ENCODE results near the gene DRAP1. TPM values are rescaled to one million over a fixed set of nuclear protein-coding genes. Genes with fewer than 3 reads are reported as not detected.

The DRAP1 gene
- total and polyA plus RNA-seq, 2 experiments from 2014 or later: 121 to 294 TPM

DNA sequence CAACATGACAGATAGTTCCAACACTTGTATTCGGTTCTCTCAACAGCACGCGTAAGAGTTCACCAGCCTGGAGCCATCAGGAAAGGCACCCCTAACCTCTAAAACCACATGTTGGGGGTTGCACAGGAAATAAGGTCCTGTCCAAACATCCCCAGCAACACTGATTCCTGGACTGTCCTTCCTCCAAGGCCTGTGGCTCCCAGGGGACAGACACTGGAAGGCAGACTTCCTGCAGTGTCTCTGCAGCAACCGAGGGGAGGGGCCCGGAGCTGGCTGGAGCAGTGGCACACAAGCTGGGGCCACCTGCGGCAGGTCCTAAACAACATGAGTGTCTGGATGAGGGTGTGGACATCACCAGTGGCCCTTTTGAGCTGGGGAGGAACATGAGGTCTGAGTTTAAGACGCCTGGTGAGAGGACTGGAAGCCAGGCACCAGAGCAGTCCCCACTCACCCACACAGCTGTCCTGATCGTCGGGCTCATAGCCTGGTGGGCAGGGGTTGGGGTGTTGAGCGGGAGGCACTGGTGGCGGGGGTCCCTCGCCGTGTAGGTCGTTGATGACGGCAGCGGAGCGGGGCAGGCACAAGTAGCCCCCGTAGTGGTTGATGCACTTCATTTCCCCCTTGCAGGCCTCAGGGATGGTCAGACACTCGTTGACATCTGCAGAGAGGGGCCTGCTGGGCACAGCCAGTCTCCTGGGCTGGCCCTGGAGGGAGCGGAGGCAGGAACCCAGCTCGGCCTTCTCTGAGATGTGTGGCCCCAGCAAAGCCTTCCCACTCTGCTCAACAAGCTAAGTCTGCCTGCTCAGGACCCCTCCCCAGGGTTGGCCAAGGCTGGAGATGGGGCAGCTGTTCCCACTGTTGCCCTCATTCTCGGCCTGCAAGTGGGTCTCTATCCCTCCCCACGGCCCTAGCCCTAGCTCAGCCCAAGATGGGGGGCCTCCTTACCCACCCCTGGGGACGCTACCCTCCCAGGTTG, 48.2 kb upstream of the DRAP1 start:
- ATAC-seq: no peak
- H3K4me3 ChIP-seq: no peak overlapping the region
- Mint-ChIP-seq H3K36me3 (ENCODE audit: low read depth) (no peaks in the 10 kb centered on the region), H3K27me3 (ENCODE audit: insufficient read depth, low read depth, poor library complexity) (peaks cover 40% of the 10 kb centered on the region), H3K4me3 (0 out of 3 replicates have a peak overlapping the region, but pooled peaks have one; percentile 4), H3K9me3 (no peaks in the 10 kb centered on the region; the same call in 2 of the 3 replicates), H3K4me1 (peaks cover 8% of the 10 kb centered on the region), H3K27ac (no peak overlapping the region)
- no peaks in the 10 kb centered on the region; the same call in 1 of the 2 replicates for H4K20me1 ChIP-seq (replicated peaks; ENCODE audit: insufficient read depth)
- DNase-seq (ENCODE audit: low spot score): no peak
- H3K9me2 ChIP-seq (ENCODE audit: insufficient read depth): no peaks in the 10 kb centered on the region
- H3K4me1 ChIP-seq (ENCODE audit: insufficient read depth): no peaks in the 10 kb centered on the region; the same call in 1 of the 2 replicates
- H2AFZ ChIP-seq: no peak overlapping the region
- no peaks in the 10 kb centered on the region for H3K79me2 ChIP-seq (replicated peaks; ENCODE audit: insufficient read depth)
- no peaks in the 10 kb centered on the region; the same call in 1 of the 2 replicates for H3K36me3 ChIP-seq (ENCODE audit: insufficient read depth)
- H3K27me3 ChIP-seq (ENCODE audit: insufficient read depth): peaks cover 29% of the 10 kb centered on the region
- H3F3A ChIP-seq (replicated peaks; ENCODE audit: low read depth): peaks cover 9% of the 10 kb centered on the region; the same call in 1 of the 2 replicates
- no peak overlapping the region for H3K4me2 ChIP-seq
- no peak overlapping the region for H3K27ac ChIP-seq (ENCODE audit: low read depth)
- TF ChIP-seq EZH2 (IDR thresholded peaks at IDR 0.05; ENCODE audit: low read depth, unreplicated experiment) (no peak), JUNB (IDR thresholded peaks at IDR 0.05; ENCODE audit: unreplicated experiment) (no peak), NANOG (IDR thresholded peaks at IDR 0.05; ENCODE audit: borderline replicate concordance) (no peak), POLR2AphosphoS5 (IDR thresholded peaks at IDR 0.05; ENCODE audit: low read depth) (no peak), ZNF114 (CRISPR knock-in tag; IDR thresholded peaks at IDR 0.05) (no peak), REST (IDR thresholded peaks at IDR 0.05; ENCODE audit: unreplicated experiment) (no peak), EZH2phosphoT487 (IDR thresholded peaks at IDR 0.05; ENCODE audit: unreplicated experiment) (no peak), ETS1 (IDR thresholded peaks at IDR 0.05) (no peak), CREB1 (CRISPR knock-in tag; IDR thresholded peaks at IDR 0.05; ENCODE audit: low read depth) (no peak)
